Measurements from ENCODE around the gene TMEM273. TPM values are rescaled to one million over a fixed set of nuclear protein-coding genes. Genes with fewer than 3 reads are reported as not detected.

TMEM273 gene
- total RNA-seq, 1 donor from 2014 or later = 0.42 TPM

DNA sequence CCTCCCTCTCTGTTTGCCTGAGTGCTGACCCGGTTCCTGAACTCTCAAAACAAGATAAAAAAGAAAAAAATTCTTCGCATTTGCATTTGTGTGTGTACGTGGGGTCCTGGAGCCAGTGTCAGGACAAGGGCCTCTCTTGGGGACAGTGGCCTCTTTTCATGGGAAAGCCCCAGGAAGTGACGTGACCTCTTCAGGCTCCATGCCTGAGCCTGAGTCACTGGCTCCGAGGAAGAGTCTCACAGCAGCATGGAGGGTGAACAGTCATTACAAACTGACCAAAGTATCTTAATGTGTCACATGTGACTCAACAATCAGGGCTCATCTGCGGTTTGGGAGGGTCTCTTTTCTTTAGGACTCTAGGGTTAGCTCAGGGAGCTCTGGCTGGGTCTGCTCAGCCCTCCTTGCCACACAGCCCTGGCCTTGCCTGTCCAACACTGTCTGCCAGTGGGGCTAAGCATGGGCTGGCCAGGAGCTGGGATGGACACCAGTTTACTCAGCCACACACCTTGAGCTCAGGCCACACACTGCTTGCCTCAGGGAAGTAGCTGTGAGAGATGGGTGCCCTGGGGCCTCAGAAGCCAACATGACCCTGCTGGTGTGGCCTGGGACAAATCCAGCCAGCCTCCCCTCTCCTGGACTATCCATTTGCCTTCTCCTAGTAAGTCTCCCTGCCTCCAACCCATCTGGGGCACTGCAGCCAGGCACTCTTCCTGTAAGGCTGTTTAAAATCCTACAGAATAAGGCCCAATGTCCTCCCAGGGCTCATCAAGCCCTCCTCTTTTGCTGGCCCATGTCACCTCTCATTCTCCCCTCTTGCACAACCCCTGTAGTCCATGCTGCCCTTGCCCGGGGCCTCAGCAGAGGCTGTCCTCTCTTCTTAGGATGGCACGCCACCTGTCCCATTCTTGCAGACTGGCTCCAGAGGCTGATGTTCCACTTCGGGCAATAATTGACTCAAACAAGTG is 10.5 kb downstream of the TMEM273 start:
- Histone ChIP-seq H3K27me3 (ENCODE audit: control insufficient read depth, insufficient read depth, low read length) (no peaks in the 10 kb centered on the region), H3K4me3 (ENCODE audit: low read depth, low read length) (no peak overlapping the region), H3K36me3 (ENCODE audit: control insufficient read depth, insufficient read depth, low read length) (no peaks in the 10 kb centered on the region)
- peak; percentile 83 for DNase-seq (ENCODE audit: low read depth)
- TF ChIP-seq, protein P1, sequence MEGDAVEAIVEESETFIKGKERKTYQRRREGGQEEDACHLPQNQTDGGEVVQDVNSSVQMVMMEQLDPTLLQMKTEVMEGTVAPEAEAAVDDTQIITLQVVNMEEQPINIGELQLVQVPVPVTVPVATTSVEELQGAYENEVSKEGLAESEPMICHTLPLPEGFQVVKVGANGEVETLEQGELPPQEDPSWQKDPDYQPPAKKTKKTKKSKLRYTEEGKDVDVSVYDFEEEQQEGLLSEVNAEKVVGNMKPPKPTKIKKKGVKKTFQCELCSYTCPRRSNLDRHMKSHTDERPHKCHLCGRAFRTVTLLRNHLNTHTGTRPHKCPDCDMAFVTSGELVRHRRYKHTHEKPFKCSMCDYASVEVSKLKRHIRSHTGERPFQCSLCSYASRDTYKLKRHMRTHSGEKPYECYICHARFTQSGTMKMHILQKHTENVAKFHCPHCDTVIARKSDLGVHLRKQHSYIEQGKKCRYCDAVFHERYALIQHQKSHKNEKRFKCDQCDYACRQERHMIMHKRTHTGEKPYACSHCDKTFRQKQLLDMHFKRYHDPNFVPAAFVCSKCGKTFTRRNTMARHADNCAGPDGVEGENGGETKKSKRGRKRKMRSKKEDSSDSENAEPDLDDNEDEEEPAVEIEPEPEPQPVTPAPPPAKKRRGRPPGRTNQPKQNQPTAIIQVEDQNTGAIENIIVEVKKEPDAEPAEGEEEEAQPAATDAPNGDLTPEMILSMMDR (IDR thresholded peaks at IDR 0.05; ENCODE audit: insufficient read depth, low read length, poor library complexity, severe bottlenecking) = no peak

DNA sequence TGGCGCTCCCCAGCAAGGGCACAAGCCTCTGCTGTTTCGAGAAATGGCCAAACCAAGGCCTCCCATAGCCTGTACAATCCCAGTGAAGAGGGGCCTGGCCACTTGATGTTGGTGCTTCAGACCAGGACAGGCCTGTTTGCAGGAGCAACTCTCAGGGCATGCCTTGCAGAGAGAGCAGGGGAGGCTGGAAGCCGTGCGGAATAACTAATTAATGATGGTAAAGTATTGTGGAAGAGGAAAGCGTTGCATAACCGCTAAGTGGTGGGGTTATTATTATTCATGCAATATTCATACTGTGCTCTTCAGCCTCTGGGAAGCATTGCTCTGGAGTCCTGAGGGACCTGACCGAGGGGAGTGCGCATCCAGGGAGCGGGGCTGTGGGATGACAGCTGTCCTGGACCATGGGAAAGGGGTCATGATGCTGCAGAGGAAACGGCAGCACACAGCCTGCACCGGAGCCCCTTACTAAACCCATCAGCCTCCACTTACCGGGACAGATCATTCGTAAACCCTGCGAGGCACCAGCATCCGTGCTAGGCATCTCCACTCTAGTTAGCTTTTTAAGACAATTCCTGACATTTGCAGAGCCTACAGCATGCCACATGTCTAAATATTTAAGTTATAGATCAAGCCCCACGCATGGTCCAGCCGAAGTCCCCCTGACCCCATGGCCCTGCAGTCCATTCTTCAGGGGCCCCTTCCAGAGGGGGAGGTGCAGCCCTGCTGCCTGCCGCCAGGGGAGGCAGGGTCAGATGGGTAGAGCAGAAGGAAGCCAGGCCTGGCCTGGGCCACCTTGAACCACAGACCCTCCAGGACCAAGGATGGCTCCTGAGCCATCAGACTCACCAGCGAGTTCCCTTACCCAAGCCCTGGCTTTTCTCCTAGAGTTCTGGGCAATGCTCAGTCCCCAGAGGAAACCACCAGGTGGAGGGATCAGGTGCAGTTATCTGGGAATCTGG is 11.6 kb downstream of the TMEM273 start:
- no peaks in the 10 kb centered on the region for H3K36me3 ChIP-seq (ENCODE audit: control insufficient read depth, insufficient read depth, low read length)
- no peak overlapping the region for H3K4me3 ChIP-seq (ENCODE audit: low read depth, low read length)
- TF ChIP-seq, protein P1 (IDR thresholded peaks at IDR 0.05; ENCODE audit: insufficient read depth, low read length, poor library complexity, severe bottlenecking) = no peak
- DNase-seq (ENCODE audit: low read depth) = no peak
- no peaks in the 10 kb centered on the region for H3K27me3 ChIP-seq (ENCODE audit: control insufficient read depth, insufficient read depth, low read length)

DNA sequence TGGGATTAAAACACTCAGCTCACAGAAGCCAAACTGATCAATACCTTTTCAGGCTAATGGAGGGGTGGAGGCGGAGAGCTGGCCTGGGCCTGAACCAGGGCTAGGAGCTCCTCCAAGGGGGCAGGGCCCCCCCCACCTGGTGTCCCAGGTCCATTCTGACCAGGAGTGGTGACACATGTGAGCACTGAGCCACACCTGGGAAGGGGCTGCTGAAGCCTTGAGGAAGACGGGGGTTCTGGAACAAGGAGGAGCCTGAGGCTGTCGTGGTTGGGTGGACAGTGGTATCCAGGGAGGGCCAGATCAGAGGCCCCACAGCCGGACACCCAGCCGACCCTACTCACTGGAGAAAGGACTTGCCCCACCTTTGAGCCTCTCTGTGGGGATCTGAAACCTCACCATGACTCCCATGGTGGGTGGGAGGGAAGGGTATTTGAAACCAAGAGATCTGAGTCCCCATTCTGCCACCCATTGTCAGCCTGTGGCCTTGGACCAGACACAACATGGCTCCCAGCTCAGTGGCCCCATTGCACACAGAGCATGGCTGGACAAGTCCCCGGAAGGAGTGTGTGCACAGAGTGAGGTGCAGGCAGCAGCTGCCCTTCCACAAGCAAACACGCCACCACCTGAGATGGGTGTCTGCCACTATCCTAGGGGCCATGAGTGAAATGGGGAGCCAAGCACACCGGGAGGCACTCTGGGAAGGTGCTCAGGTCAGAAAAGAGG is 12.4 kb downstream of the TMEM273 start:
- DNase-seq (ENCODE audit: low read depth) = no peak

DNA sequence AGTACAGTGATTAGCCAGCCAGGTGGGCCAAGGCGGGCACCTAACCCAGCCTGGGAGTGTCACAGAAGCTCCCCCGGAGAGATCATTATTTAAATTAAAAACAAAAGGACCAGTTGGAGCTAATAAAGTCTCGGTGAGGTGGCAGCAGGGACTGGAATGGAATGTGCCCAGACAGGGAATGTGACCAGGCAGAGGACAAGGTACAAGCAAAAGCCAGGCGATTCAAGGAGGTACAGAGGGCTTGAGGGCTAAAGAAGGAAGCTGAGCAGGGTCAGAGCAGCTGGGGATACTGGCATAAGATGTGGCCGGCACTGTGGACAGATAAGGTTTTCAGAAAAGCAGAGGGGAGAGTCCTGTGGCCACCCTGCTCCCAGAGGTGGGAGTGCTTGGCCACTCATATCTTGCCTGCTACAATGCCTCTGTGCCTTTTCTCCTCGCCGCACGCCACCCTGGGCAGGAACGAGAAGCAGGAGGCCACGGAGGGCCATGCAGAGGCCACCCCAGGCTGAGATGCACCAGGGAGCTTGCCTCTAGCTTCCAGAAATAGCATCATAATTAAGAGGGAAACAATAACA is 13.2 kb downstream of the TMEM273 start:
- TF ChIP-seq, protein P1 (IDR thresholded peaks at IDR 0.05; ENCODE audit: insufficient read depth, low read length, poor library complexity, severe bottlenecking) = no peak
- no peak overlapping the region for H3K4me3 ChIP-seq (ENCODE audit: low read depth, low read length)
- no peaks in the 10 kb centered on the region for H3K27me3 ChIP-seq (ENCODE audit: control insufficient read depth, insufficient read depth, low read length)
- no peak for DNase-seq (ENCODE audit: low read depth)
- no peaks in the 10 kb centered on the region for H3K36me3 ChIP-seq (ENCODE audit: control insufficient read depth, insufficient read depth, low read length)

More for the DNA sequence above, 12.4 kb downstream of the TMEM273 start:
- no peaks in the 10 kb centered on the region for H3K27me3 ChIP-seq (ENCODE audit: control insufficient read depth, insufficient read depth, low read length)
- H3K36me3 ChIP-seq (ENCODE audit: control insufficient read depth, insufficient read depth, low read length) = no peaks in the 10 kb centered on the region
- no peak overlapping the region for H3K4me3 ChIP-seq (ENCODE audit: low read depth, low read length)
- TF ChIP-seq, protein P1 (IDR thresholded peaks at IDR 0.05; ENCODE audit: insufficient read depth, low read length, poor library complexity, severe bottlenecking) = no peak

DNA sequence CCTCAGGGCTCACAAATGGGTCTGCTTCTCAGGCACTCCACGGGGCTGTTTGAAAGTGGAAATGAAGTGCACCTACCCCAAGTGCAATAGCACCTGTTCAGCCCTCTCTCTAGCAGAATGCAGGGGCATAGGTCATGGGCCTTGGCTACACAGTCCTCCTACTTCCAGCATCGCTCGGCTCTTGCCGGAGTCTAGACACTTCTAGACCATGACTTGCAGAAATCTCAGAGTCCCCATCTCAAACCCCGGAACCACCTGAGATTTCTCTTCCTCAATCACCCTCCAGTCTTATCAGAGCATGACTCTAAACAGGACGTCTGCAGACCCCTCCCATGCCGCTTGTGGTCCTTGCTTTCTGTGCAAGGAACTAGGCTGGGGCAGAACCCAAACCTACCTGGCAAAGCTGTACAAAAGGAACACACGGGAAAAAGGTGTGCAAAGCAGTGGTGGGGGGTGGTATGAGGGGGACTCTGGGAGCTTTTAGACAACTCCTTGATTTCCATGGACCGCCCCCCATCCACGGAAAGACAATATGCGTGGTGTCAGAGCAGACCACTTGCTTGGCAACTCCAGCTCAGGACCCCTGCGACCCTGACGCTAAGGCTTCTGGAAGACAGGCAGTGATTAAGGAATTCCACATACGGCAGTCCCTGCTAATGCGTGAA is 13.8 kb downstream of the TMEM273 start:
- Histone ChIP-seq H3K36me3 (ENCODE audit: control insufficient read depth, insufficient read depth, low read length) (no peaks in the 10 kb centered on the region), H3K4me3 (ENCODE audit: low read depth, low read length) (no peak overlapping the region), H3K27me3 (ENCODE audit: control insufficient read depth, insufficient read depth, low read length) (no peaks in the 10 kb centered on the region)
- TF ChIP-seq, protein P1 (IDR thresholded peaks at IDR 0.05; ENCODE audit: insufficient read depth, low read length, poor library complexity, severe bottlenecking) = no peak
- no peak for DNase-seq (ENCODE audit: low read depth)

Measured in kidney epithelial cell (primary cell).